ENCODE data around the gene SREK1IP1. TPM values are rescaled to one million over a fixed set of nuclear protein-coding genes. Genes with fewer than 3 reads are reported as not detected.

Gene SREK1IP1
- total RNA-seq, 1 experiment from 2014 or later = 29.4 TPM

DNA sequence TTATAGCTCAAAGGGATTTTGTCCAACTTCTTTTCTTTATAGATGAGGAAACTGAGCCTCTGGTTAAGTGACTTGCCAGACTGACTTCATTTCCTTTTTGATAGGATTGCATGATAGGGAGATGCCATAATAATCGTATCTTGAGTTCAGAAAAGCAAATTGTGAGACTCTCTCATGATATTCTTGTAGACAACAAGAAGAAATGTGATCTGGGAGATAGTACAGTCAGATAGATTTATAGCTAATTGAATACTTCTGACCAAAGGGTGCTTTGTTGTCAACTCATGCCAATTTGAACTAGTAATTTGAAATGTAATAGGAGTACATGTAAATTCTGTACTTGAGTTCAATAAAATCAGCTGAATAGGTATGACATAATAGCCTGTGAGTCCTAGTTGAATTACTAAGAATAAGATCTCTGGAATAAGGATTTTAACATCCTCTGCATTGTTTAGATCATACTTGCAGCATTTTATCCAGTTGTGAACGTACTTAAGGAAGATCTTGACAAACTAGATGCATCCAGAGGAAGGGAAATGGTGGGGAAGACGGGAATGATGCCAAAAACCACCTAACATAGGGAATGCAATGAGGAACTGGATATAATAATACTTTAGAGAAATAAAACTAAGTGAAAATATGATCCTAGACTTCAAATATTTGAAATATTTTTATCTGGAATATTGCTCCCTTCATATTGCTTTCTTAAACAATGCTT lies 25.7 kb upstream of the SREK1IP1 start:
- no peaks in the 10 kb centered on the region for H3K27me3 ChIP-seq (ENCODE audit: low read length)
- no peak overlapping the region for H3K4me3 ChIP-seq (ENCODE audit: low read length)
- no peak overlapping the region for H3K4me2 ChIP-seq (ENCODE audit: low read depth, low read length, poor library complexity, severe bottlenecking)
- no peaks in the 10 kb centered on the region for H3K4me1 ChIP-seq (ENCODE audit: low read length)
- no peak for DNase-seq
- peaks cover 13% of the 10 kb centered on the region; the same call in 1 of the 2 replicates for H3K36me3 ChIP-seq (ENCODE audit: insufficient read depth, low read length)
- no peak overlapping the region for H3K27ac ChIP-seq (ENCODE audit: low read length)
- 0 out of 2 replicates have a peak, but pooled peaks cover 4% of the 10 kb centered on the region for H3K9me2 ChIP-seq (replicated peaks; ENCODE audit: insufficient read depth, low read length)
- no peak overlapping the region for H2AFZ ChIP-seq (ENCODE audit: low read length)
- 0 out of 2 replicates have a peak, but pooled peaks cover 6% of the 10 kb centered on the region for H3K79me2 ChIP-seq (ENCODE audit: low read length)
- H3K9ac ChIP-seq (ENCODE audit: low read length) = no peak overlapping the region
- no peaks in the 10 kb centered on the region for H4K20me1 ChIP-seq (ENCODE audit: insufficient read depth, low read depth, low read length)
- no peaks in the 10 kb centered on the region for H3K9me3 ChIP-seq (ENCODE audit: low read length)

DNA sequence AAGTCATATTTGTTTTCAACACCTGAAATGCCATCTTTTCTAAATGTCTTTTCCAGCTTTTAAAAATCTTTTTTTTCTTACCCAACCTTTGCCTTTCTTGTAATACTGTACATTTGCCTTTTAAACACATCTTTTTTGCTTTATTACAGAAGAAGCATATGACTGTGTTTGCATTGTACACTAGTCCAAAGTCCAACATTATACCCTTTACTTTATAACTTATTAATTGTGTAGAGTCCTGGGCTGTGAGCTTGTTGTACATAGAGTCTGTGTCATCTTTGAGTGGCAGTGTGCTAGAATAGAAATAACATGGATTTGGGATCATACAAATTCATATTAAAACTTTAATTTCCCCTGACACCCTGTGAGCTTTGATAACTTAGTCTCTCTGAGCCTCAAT lies 24.0 kb upstream of the SREK1IP1 start:
- H4K20me1 ChIP-seq (ENCODE audit: insufficient read depth, low read depth, low read length) = no peaks in the 10 kb centered on the region
- H3K79me2 ChIP-seq (ENCODE audit: low read length) = 0 out of 2 replicates have a peak, but pooled peaks cover 6% of the 10 kb centered on the region
- H3K4me1 ChIP-seq (ENCODE audit: low read length) = peaks cover 6% of the 10 kb centered on the region; the same call in 1 of the 2 replicates
- no peak overlapping the region for H3K9ac ChIP-seq (ENCODE audit: low read length)
- no peaks in the 10 kb centered on the region for H3K9me3 ChIP-seq (ENCODE audit: low read length)
- no peak overlapping the region for H3K27ac ChIP-seq (ENCODE audit: low read length)
- no peaks in the 10 kb centered on the region for H3K27me3 ChIP-seq (ENCODE audit: low read length)
- no peak overlapping the region for H3K4me2 ChIP-seq (ENCODE audit: low read depth, low read length, poor library complexity, severe bottlenecking)
- peaks cover 9% of the 10 kb centered on the region; the same call in 1 of the 2 replicates for H3K36me3 ChIP-seq (ENCODE audit: insufficient read depth, low read length)
- 0 out of 2 replicates have a peak, but pooled peaks cover 4% of the 10 kb centered on the region for H3K9me2 ChIP-seq (replicated peaks; ENCODE audit: insufficient read depth, low read length)
- H3K4me3 ChIP-seq (ENCODE audit: low read length) = no peak overlapping the region
- no peak overlapping the region for H2AFZ ChIP-seq (ENCODE audit: low read length)
- no peak for DNase-seq

DNA sequence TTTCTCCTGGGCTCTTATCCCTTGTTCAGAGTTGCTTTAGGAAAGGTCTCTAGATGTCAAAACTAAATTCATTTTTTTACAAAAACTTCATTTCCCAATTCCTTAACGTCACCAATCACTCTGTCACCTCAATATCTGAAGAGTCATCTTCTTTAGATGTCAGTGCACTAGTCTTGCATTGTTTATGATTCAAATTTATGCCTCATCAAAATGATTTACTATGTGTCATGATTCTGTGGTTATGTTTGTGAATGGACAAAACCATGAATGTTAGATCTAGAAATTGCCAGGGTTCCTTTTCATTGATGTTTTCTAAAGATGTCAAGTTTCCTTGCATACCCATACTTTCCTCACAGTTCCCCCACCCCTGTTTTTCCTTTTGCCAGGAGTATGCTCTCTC lies 21.7 kb upstream of the SREK1IP1 start:
- H3K27ac ChIP-seq (ENCODE audit: low read length) = no peak overlapping the region
- no peak overlapping the region for H3K9ac ChIP-seq (ENCODE audit: low read length)
- H3K9me3 ChIP-seq (ENCODE audit: low read length) = no peaks in the 10 kb centered on the region
- no peak overlapping the region for H3K4me3 ChIP-seq (ENCODE audit: low read length)
- DNase-seq = no peak
- H3K4me2 ChIP-seq (ENCODE audit: low read depth, low read length, poor library complexity, severe bottlenecking) = no peak overlapping the region
- no peaks in the 10 kb centered on the region for H4K20me1 ChIP-seq (ENCODE audit: insufficient read depth, low read depth, low read length)
- H3K79me2 ChIP-seq (ENCODE audit: low read length) = 0 out of 2 replicates have a peak, but pooled peaks cover 3% of the 10 kb centered on the region
- 0 out of 2 replicates have a peak, but pooled peaks cover 4% of the 10 kb centered on the region for H3K9me2 ChIP-seq (replicated peaks; ENCODE audit: insufficient read depth, low read length)
- H3K36me3 ChIP-seq (ENCODE audit: insufficient read depth, low read length) = peaks cover 17% of the 10 kb centered on the region; the same call in 1 of the 2 replicates
- H3K27me3 ChIP-seq (ENCODE audit: low read length) = no peaks in the 10 kb centered on the region
- no peak overlapping the region for H2AFZ ChIP-seq (ENCODE audit: low read length)
- peaks cover 6% of the 10 kb centered on the region; the same call in 1 of the 2 replicates for H3K4me1 ChIP-seq (ENCODE audit: low read length)

DNA sequence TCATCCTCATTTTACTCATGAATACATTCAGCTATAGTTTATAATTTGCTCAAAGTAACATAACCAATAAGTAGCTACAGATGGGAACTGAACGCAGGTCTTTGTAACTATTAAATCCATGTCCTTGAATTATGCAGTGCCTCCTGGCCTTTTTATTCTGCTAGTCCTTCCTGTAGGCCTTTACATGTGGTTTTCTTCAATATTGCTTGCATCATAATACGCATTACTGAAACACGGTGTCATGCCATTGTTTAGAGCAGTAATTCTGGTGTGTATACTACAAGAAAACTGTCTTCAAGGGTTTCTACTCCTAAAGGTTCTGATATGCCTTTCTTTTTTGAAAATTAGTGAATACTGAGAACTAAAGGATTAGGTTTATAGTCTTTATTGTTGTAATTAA lies 21.0 kb upstream of the SREK1IP1 start:
- H3K27me3 ChIP-seq (ENCODE audit: low read length) = no peaks in the 10 kb centered on the region
- H3K36me3 ChIP-seq (ENCODE audit: insufficient read depth, low read length) = peaks cover 17% of the 10 kb centered on the region; the same call in 1 of the 2 replicates
- peaks cover 6% of the 10 kb centered on the region; the same call in 1 of the 2 replicates for H3K4me1 ChIP-seq (ENCODE audit: low read length)
- H4K20me1 ChIP-seq (ENCODE audit: insufficient read depth, low read depth, low read length) = no peaks in the 10 kb centered on the region
- H3K9me3 ChIP-seq (ENCODE audit: low read length) = no peaks in the 10 kb centered on the region
- peaks cover 7% of the 10 kb centered on the region; the same call in 1 of the 2 replicates for H3K79me2 ChIP-seq (ENCODE audit: low read length)
- H3K9ac ChIP-seq (ENCODE audit: low read length) = no peak overlapping the region
- H2AFZ ChIP-seq (ENCODE audit: low read length) = no peak overlapping the region
- 0 out of 2 replicates have a peak, but pooled peaks cover 4% of the 10 kb centered on the region for H3K9me2 ChIP-seq (replicated peaks; ENCODE audit: insufficient read depth, low read length)
- no peak overlapping the region for H3K27ac ChIP-seq (ENCODE audit: low read length)
- H3K4me3 ChIP-seq (ENCODE audit: low read length) = no peak overlapping the region
- DNase-seq = no peak
- no peak overlapping the region for H3K4me2 ChIP-seq (ENCODE audit: low read depth, low read length, poor library complexity, severe bottlenecking)

DNA sequence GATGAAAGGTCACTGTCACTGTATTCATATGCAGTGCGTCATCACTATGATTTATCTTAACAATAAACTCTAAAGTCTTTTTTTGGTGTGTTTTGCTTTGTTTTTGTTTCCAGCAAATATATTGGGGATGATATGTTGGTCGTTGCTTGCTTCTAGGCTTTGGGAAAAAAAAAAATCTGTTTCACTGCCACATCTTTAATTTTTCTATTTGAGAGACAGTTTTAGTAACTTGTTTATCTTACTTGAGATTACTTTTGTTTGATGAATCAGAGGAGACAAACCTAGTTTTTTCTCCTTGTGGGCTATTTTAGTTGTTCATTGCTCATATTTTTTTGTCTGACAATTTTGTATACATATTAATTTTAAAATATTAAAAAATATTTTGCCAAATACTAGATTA lies 19.7 kb upstream of the SREK1IP1 start:
- DNase-seq = no peak
- peaks cover 6% of the 10 kb centered on the region; the same call in 1 of the 2 replicates for H3K4me1 ChIP-seq (ENCODE audit: low read length)
- H3K36me3 ChIP-seq (ENCODE audit: insufficient read depth, low read length) = peaks cover 11% of the 10 kb centered on the region; the same call in 1 of the 2 replicates
- no peaks in the 10 kb centered on the region for H3K9me3 ChIP-seq (ENCODE audit: low read length)
- H4K20me1 ChIP-seq (ENCODE audit: insufficient read depth, low read depth, low read length) = no peaks in the 10 kb centered on the region
- H3K4me3 ChIP-seq (ENCODE audit: low read length) = no peak overlapping the region
- no peak overlapping the region for H3K27ac ChIP-seq (ENCODE audit: low read length)
- 0 out of 2 replicates have a peak, but pooled peaks cover 4% of the 10 kb centered on the region for H3K9me2 ChIP-seq (replicated peaks; ENCODE audit: insufficient read depth, low read length)
- H3K79me2 ChIP-seq (ENCODE audit: low read length) = peaks cover 9% of the 10 kb centered on the region
- no peak overlapping the region for H3K4me2 ChIP-seq (ENCODE audit: low read depth, low read length, poor library complexity, severe bottlenecking)
- H2AFZ ChIP-seq (ENCODE audit: low read length) = no peak overlapping the region
- H3K27me3 ChIP-seq (ENCODE audit: low read length) = no peaks in the 10 kb centered on the region
- H3K9ac ChIP-seq (ENCODE audit: low read length) = no peak overlapping the region

DNA sequence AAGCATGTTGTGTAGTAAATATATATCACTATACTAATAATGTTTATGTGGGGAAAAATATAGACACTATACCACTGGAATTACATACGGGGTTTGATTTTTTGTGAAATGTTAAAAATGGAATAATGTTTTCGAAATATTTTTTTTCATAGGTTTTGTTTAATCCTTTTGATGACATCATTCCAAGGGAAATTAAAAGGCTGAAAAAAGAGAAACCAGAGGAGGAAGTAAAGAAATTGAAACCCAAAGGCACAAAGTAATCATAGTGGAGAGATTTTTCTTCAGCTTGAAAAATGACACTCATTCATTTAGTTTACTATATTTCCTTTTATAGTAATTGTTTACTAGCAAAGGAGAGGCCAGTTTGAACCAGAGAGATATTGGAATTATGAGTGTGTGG lies 17.9 kb upstream of the SREK1IP1 start:
- peaks cover 13% of the 10 kb centered on the region for H3K79me2 ChIP-seq (ENCODE audit: low read length)
- no peak overlapping the region for H3K27ac ChIP-seq (ENCODE audit: low read length)
- H3K27me3 ChIP-seq (ENCODE audit: low read length) = no peaks in the 10 kb centered on the region
- peaks cover 6% of the 10 kb centered on the region; the same call in 1 of the 2 replicates for H3K4me1 ChIP-seq (ENCODE audit: low read length)
- no peak for DNase-seq
- 0 out of 2 replicates have a peak, but pooled peaks cover 4% of the 10 kb centered on the region for H3K9me2 ChIP-seq (replicated peaks; ENCODE audit: insufficient read depth, low read length)
- no peaks in the 10 kb centered on the region for H4K20me1 ChIP-seq (ENCODE audit: insufficient read depth, low read depth, low read length)
- no peaks in the 10 kb centered on the region for H3K9me3 ChIP-seq (ENCODE audit: low read length)
- no peak overlapping the region for H3K9ac ChIP-seq (ENCODE audit: low read length)
- H3K4me3 ChIP-seq (ENCODE audit: low read length) = no peak overlapping the region
- H2AFZ ChIP-seq (ENCODE audit: low read length) = no peak overlapping the region
- H3K36me3 ChIP-seq (ENCODE audit: insufficient read depth, low read length) = peaks cover 14% of the 10 kb centered on the region; the same call in 1 of the 2 replicates
- no peak overlapping the region for H3K4me2 ChIP-seq (ENCODE audit: low read depth, low read length, poor library complexity, severe bottlenecking)

DNA sequence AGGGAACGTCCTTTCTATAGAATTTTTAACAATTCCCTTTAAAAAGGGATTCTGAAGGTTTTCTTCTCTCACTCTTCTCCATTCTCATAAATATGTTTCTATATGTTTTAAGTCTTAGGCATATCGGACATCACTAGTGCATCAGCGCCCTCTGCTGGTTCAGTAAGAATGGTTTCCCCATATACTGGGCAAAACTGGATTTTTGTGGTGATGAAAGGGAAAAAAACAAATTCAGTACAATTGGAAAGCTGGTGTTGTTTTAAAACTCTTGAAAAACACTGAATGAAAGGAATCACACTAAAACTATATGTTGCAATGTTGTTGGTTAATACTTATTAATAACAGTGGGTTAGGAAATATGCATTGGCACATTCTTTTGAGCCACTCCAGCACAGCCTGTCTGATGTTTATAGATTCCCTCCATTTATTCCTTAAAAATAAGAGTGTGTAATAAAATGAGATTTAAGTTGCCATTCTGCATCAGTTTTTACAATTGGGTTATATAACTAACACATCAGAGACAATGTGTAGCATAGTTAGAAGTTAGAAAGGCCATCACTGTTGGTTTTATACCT lies 16.0 kb upstream of the SREK1IP1 start:
- peak; percentile 92 for DNase-seq
- Histone ChIP-seq H3K27me3 (ENCODE audit: low read length) (no peaks in the 10 kb centered on the region), H3K79me2 (ENCODE audit: low read length) (peaks cover 23% of the 10 kb centered on the region), H3K9ac (ENCODE audit: low read length) (no peak overlapping the region), H3K4me3 (ENCODE audit: low read length) (no peak overlapping the region), H3K27ac (ENCODE audit: low read length) (no peak overlapping the region), H3K9me3 (ENCODE audit: low read length) (no peaks in the 10 kb centered on the region), H3K36me3 (ENCODE audit: insufficient read depth, low read length) (peaks cover 19% of the 10 kb centered on the region; the same call in 1 of the 2 replicates), H4K20me1 (ENCODE audit: insufficient read depth, low read depth, low read length) (no peaks in the 10 kb centered on the region), H3K4me1 (ENCODE audit: low read length) (peaks cover 6% of the 10 kb centered on the region; the same call in 1 of the 2 replicates), H3K9me2 (replicated peaks; ENCODE audit: insufficient read depth, low read length) (0 out of 2 replicates have a peak, but pooled peaks cover 3% of the 10 kb centered on the region), H2AFZ (ENCODE audit: low read length) (no peak overlapping the region), H3K4me2 (ENCODE audit: low read depth, low read length, poor library complexity, severe bottlenecking) (no peak overlapping the region)

DNA sequence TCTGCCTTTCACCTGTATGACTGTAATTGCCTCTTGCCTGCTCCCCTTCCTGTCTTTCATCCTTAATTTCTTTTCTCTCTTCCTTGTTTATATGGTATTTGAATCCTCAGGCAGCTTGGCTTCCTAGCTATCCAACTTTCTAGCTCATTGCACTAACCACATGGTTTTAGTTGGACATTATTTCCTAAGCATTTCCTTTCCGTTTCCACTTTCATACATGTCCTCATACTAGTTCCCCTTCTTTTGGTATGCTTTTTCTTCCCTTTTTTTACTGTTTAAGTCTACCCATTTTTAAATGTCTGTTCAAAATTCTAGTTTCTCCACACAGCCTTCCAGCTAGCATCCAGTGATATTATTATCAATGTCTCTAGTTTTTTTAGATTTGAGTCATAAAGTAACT lies 6.8 kb upstream of the SREK1IP1 start:
- DNase-seq = no peak
- Histone ChIP-seq H3K9me3 (ENCODE audit: low read length) (no peaks in the 10 kb centered on the region), H3K4me1 (ENCODE audit: low read length) (peaks cover 29% of the 10 kb centered on the region), H3K9ac (ENCODE audit: low read length) (no peak overlapping the region), H4K20me1 (ENCODE audit: insufficient read depth, low read depth, low read length) (no peaks in the 10 kb centered on the region), H3K4me2 (ENCODE audit: low read depth, low read length, poor library complexity, severe bottlenecking) (no peak overlapping the region), H3K4me3 (ENCODE audit: low read length) (no peak overlapping the region), H3K27me3 (ENCODE audit: low read length) (no peaks in the 10 kb centered on the region), H3K79me2 (ENCODE audit: low read length) (peaks cover 79% of the 10 kb centered on the region), H3K36me3 (ENCODE audit: insufficient read depth, low read length) (peaks cover 33% of the 10 kb centered on the region), H3K9me2 (replicated peaks; ENCODE audit: insufficient read depth, low read length) (no peaks in the 10 kb centered on the region), H3K27ac (ENCODE audit: low read length) (no peak overlapping the region), H2AFZ (ENCODE audit: low read length) (no peak overlapping the region)
